ENCODE measurements around the gene ISOC2. TPM values are rescaled to one million over a fixed set of nuclear protein-coding genes. Genes with fewer than 3 reads are reported as not detected.

The ISOC2 gene
- total and polyA plus RNA-seq, 9 of the 15 experiments (the other 6 are each of a cell fraction or from before 2014, with no cell fraction given), result 1.2 to 229 (median 58.3) TPM

DNA sequence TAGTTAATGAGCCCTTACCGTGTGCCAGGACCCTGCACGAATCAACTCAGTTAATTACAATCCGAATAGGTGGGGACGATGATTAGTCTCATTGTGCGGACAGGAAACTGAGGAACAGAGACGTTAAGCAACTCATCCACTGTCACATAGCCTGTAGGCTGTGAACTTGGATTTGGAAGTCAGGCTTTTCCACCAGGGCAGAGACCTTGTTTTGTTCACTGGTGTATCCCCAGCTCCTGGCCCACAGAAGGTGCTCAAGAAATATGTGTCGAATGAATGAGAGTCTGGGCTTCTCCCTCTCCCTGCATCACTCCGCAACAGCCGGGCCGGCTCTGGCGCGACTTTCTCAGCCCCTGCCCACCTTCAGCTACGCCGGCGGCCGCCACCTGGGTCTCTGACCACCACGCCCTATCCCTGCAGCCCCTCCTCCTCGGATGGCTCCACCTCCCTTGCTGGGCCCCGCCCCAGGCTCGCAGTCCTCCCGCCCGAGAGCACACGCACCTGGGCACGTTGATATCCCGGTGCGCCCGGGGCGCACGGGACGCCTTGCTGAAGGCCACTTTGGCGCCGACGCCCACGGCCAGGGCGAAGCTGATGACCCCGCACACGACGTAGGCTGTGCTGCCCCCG lies 19.6 kb downstream of the ISOC2 start:
- peak overlapping the region in 1 of 2 experiments; percentile 68; a peak in 2 of 4 replicates for H3K9ac ChIP-seq (ENCODE audit: insufficient read depth in 1 of 2, low read depth in 2 of 2, low read length in 2 of 2)
- H3K27ac ChIP-seq (ENCODE audit: extremely low read depth, low read depth, low read length), result no peak overlapping the region
- ATAC-seq (peak; percentile 82), FAIRE-seq (peak; percentile 49), DNase-seq (ENCODE audit: extremely low read depth in 1 of 4, low spot score in 3 of 4) (peak; percentile 71 to 85 (median 82))
- H3K9me1 ChIP-seq (ENCODE audit: control insufficient read depth, insufficient read depth, low read length), result no peaks in the 10 kb centered on the region
- no peaks in the 10 kb centered on the region for H3K36me3 ChIP-seq (ENCODE audit: control insufficient read depth, insufficient read depth, low read length)
- intact Hi-C loops (cut with micrococcal nuclease) (no loop called here), in situ Hi-C loops (cut with MboI) (loop anchor here (25.0 kb wide), 1 partner anchor 780 kb away; the partner anchor contains the start of gene LILRB4)
- CTCF ChIA-PET (ENCODE audit: low intra/inter-chr PET ratio), result no interaction called here
- WGBS (ENCODE audit: insufficient coverage, low coverage, missing lambda C conversion rate), result 15% methylated on average over 28 of the region's 39 CpGs
- H3K4me1 ChIP-seq (replicated peaks in 1 of 2; ENCODE audit: control insufficient read depth in 2 of 2, insufficient read depth in 2 of 2, low read length in 2 of 2), result peaks cover 18 to 54% of the 10 kb centered on the region in 2 experiments
- no TSS peak for BruUV-seq (replicated peaks)
- H2AFZ ChIP-seq (ENCODE audit: low read depth, low read length), result peak overlapping the region; percentile 57
- H4K20me1 ChIP-seq (replicated peaks; ENCODE audit: control insufficient read depth, insufficient read depth, low read length), result peaks cover 10% of the 10 kb centered on the region
- 0 out of 2 replicates have a peak overlapping the region, but pooled peaks have one; percentile 0 for H3K4me3 ChIP-seq
- no peaks in the 10 kb centered on the region for H3K79me2 ChIP-seq (ENCODE audit: control insufficient read depth, insufficient read depth, low read length)
- no peaks in the 10 kb centered on the region for H3K9me3 ChIP-seq (replicated peaks; ENCODE audit: control insufficient read depth, insufficient read depth, low read depth, low read length)
- peaks cover 6 to 19% of the 10 kb centered on the region in 2 experiments for H3K27me3 ChIP-seq (ENCODE audit: control insufficient read depth in 2 of 2, insufficient read depth in 2 of 2, low read length in 2 of 2)
- peak overlapping the region; percentile 50 for H3K4me2 ChIP-seq (ENCODE audit: insufficient read depth, low read length)
- POLR2A ChIA-PET, result interaction anchor here (0.6 kb wide), 1 partner anchor 469 kb away, joined by 3 read pairs; no protein-coding TSS in a partner anchor
- TF ChIP-seq OTX1 (CRISPR knock-in tag; IDR thresholded peaks at IDR 0.05), result no peak
- no peak for TF ChIP-seq RFX1 (IDR thresholded peaks at IDR 0.05)
- no peak for TF ChIP-seq ZNF24 (IDR thresholded peaks at IDR 0.05)
- TF ChIP-seq RNF2 (IDR thresholded peaks at IDR 0.05), result no peak
- TF ChIP-seq, protein P1, sequence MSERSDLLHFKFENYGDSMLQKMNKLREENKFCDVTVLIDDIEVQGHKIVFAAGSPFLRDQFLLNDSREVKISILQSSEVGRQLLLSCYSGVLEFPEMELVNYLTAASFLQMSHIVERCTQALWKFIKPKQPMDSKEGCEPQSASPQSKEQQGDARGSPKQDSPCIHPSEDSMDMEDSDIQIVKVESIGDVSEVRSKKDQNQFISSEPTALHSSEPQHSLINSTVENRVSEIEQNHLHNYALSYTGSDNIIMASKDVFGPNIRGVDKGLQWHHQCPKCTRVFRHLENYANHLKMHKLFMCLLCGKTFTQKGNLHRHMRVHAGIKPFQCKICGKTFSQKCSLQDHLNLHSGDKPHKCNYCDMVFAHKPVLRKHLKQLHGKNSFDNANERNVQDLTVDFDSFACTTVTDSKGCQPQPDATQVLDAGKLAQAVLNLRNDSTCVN (CRISPR knock-in tag; IDR thresholded peaks at IDR 0.05), result no peak
- no peak for TF ChIP-seq ETV1 (tag; conservative IDR thresholded peaks at IDR 0.05; ENCODE audit: low read depth)
- TF ChIP-seq ZNF253 (CRISPR knock-in tag; conservative IDR thresholded peaks at IDR 0.05), result no peak
- TF ChIP-seq MAFG (tag; conservative IDR thresholded peaks at IDR 0.05), result no peak
- no peak for TF ChIP-seq SIN3B (IDR thresholded peaks at IDR 0.05; ENCODE audit: low read depth)
- TF ChIP-seq PHF8 (IDR thresholded peaks at IDR 0.05; ENCODE audit: borderline replicate concordance, low read length), result 0 out of 2 replicates have a peak, but pooled peaks have one; percentile 2
- peak; percentile 8 for TF ChIP-seq RBM25 (IDR thresholded peaks at IDR 0.05; ENCODE audit: low read depth, low read length, severe bottlenecking)
- no peak for TF ChIP-seq ZNF830 (CRISPR knock-in tag; IDR thresholded peaks at IDR 0.05)
- peak; percentile 29; the same call in 1 of the 2 replicates for TF ChIP-seq RB1 (IDR thresholded peaks at IDR 0.05; ENCODE audit: low read depth)
- TF ChIP-seq ZNF583 (CRISPR knock-in tag; IDR thresholded peaks at IDR 0.05), result no peak
- no peak for TF ChIP-seq NFIX (CRISPR knock-in tag; IDR thresholded peaks at IDR 0.05; ENCODE audit: low read depth)
- TF ChIP-seq, protein P2, sequence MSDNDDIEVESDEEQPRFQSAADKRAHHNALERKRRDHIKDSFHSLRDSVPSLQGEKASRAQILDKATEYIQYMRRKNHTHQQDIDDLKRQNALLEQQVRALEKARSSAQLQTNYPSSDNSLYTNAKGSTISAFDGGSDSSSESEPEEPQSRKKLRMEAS (CRISPR knock-in tag; IDR thresholded peaks at IDR 0.05), result peak; percentile 38; the same call in 1 of the 2 replicates
- TF ChIP-seq HDAC2 (IDR thresholded peaks at IDR 0.05), result no peak
- TF ChIP-seq, protein P3, sequence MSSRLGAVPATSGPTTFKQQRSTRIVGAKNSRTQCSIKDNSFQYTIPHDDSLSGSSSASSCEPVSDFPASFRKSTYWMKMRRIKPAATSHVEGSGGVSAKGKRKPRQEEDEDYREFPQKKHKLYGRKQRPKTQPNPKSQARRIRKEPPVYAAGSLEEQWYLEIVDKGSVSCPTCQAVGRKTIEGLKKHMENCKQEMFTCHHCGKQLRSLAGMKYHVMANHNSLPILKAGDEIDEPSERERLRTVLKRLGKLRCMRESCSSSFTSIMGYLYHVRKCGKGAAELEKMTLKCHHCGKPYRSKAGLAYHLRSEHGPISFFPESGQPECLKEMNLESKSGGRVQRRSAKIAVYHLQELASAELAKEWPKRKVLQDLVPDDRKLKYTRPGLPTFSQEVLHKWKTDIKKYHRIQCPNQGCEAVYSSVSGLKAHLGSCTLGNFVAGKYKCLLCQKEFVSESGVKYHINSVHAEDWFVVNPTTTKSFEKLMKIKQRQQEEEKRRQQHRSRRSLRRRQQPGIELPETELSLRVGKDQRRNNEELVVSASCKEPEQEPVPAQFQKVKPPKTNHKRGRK (tag; IDR thresholded peaks at IDR 0.05), result no peak
- 0 out of 2 replicates have a peak, but pooled peaks have one; percentile 6 for TF ChIP-seq EGR1 (conservative IDR thresholded peaks at IDR 0.05)
- no peak for TF ChIP-seq DACH1 (IDR thresholded peaks at IDR 0.05; ENCODE audit: partially characterized antibody)
- 0 out of 2 replicates have a peak, but pooled peaks have one; percentile 39 for TF ChIP-seq POLR2G (IDR thresholded peaks at IDR 0.05; ENCODE audit: low read depth, low read length)
